Activated naive CD8-positive, alpha-beta T cell treated with anti-CD3 and anti-CD28 coated beads, Interleukin-2, amount 10 ng/mL, durations not matched to agents 7 days and 5 days (primary cell): ENCODE measurements around the gene SLC14A1. TPM values are rescaled to one million over a fixed set of nuclear protein-coding genes. Genes with fewer than 3 reads are reported as not detected.

Source experiments
- ATAC-seq: fragments of 150-1000 bp; cut with Tn5 transposase; one replicate; pipeline ENCODE4 v1.10.0; 2021; ENCODE audit warnings: low read depth, moderate library complexity
- POLR2A ChIA-PET: fragments of 350-600 bp; sonication (Branson Sonifier 250); formaldehyde crosslinking; loops from one replicate; lab custom pipeline; 2021; ENCODE audit warnings: antibody characterized with exemption; lab: Charles Lee
- DNase-seq: peaks from one replicate; pipeline ENCODE4 v3.0.0; 2021
- H3K27ac Mint-ChIP-seq: one replicate; pipeline ENCODE4 v1.8.0; 2022; ENCODE audit warnings: mild to moderate bottlenecking, mixed read lengths
- H3K27me3 Mint-ChIP-seq: one replicate; pipeline ENCODE4 v1.8.0; 2022; ENCODE audit warnings: mild to moderate bottlenecking, moderate library complexity, mixed read lengths
- H3K36me3 Mint-ChIP-seq: one replicate; pipeline ENCODE4 v1.8.0; 2021; ENCODE audit warnings: mild to moderate bottlenecking, mixed read lengths
- H3K4me1 Mint-ChIP-seq: one replicate; pipeline ENCODE4 v1.8.0; 2021; ENCODE audit warnings: mixed read lengths
- H3K4me3 Mint-ChIP-seq: one replicate; pipeline ENCODE4 v1.8.0; 2022; ENCODE audit warnings: mild to moderate bottlenecking, moderate library complexity, mixed read lengths
- H3K9me3 Mint-ChIP-seq: one replicate; pipeline ENCODE4 v1.8.0; 2021; ENCODE audit warnings: mixed read lengths
- total RNA-seq, 2 experiments: library from RNA; stranded (reverse); gene quantifications; one replicate each; pipeline ENCODE4 v1.2.3, GENCODE V29; 2021

Gene SLC14A1
- total RNA-seq, 2 experiments from 2014 or later = 3.1 to 3.5 TPM

DNA sequence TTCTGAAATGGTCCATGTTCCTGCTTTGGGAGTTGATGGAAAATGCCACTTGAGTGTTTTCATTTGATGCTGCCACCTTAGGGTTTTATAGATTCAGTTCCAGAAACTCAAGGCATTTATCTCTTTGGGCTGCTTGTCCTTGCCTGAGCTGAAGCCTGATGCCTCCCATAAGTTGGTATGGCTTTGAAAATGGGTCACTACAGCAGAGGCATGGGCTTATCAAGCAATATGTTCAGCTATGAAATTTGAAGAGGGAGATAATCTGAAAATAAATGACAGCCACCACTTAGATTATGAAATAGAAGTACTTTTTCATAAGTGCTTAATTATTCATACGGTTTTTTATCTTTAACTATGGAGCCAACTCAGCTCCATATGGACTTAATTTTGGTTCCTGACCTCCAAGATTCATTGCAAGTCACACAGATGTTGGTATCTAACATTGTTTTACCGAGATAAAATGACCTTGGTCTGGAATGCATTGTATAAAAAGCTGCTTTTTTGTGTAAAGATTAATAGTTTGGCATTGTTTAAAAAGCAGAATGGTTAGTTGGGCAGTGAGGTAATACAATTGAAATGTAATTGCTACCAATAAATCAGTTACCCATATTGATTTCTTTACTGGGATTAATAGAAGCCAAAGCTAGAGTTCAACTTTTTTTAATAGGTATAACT, 4.5 kb downstream of the SLC14A1 start:
- Mint-ChIP-seq H3K36me3 (no peaks in the 10 kb centered on the region), H3K27ac (no peak overlapping the region), H3K4me3 (no peak overlapping the region), H3K4me1 (peaks cover 4% of the 10 kb centered on the region), H3K9me3 (no peaks in the 10 kb centered on the region), H3K27me3 (peaks cover 8% of the 10 kb centered on the region)
- POLR2A ChIA-PET = no interaction called here
- ATAC-seq (no peak), DNase-seq (no peak)

DNA sequence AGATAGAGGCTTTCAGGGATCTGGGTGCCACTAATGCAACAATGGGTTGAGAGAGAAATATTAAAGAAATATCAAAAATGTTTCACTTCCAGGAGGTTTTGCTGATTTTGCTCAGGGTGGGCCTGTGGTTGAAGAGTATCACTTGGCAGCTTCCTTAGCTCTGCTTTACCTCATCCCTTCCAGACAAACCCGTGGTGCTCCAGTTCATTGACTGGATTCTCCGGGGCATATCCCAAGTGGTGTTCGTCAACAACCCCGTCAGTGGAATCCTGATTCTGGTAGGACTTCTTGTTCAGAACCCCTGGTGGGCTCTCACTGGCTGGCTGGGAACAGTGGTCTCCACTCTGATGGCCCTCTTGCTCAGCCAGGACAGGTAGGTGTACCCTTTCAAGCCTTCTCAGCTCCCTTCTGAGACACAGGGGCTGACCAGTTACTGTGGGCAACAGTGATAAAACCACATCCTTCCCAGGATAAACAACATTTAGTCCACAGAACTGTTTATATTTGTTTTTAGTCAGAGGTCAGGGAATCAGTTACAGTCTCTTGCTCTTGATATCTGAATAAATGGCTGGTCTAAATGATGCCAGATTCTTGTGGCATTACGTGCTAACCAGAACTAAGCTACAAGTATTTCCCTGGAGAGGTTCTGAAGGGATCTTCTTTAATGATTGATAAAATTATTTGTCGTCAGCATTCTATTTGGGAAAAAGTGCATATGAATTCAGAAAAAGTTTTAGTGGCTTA, 7.0 kb downstream of the SLC14A1 start:
- DNase-seq = no peak
- POLR2A ChIA-PET = no interaction called here
- no peaks in the 10 kb centered on the region for H3K36me3 Mint-ChIP-seq
- peaks cover 6% of the 10 kb centered on the region for H3K27me3 Mint-ChIP-seq
- no peaks in the 10 kb centered on the region for H3K9me3 Mint-ChIP-seq
- H3K4me3 Mint-ChIP-seq = no peak overlapping the region
- no peak overlapping the region for H3K27ac Mint-ChIP-seq
- no peak for ATAC-seq
- H3K4me1 Mint-ChIP-seq = no peaks in the 10 kb centered on the region

- DNase-seq (no peak), ATAC-seq (no peak)
- Mint-ChIP-seq H3K4me1 (no peaks in the 10 kb centered on the region), H3K27me3 (peaks cover 6% of the 10 kb centered on the region), H3K36me3 (no peaks in the 10 kb centered on the region), H3K27ac (no peak overlapping the region), H3K4me3 (no peak overlapping the region), H3K9me3 (no peaks in the 10 kb centered on the region)
- POLR2A ChIA-PET = no interaction called here
Measured at GRCh38 chr18:45731716-45732115, 7.7 kb downstream of the SLC14A1 start.

DNA sequence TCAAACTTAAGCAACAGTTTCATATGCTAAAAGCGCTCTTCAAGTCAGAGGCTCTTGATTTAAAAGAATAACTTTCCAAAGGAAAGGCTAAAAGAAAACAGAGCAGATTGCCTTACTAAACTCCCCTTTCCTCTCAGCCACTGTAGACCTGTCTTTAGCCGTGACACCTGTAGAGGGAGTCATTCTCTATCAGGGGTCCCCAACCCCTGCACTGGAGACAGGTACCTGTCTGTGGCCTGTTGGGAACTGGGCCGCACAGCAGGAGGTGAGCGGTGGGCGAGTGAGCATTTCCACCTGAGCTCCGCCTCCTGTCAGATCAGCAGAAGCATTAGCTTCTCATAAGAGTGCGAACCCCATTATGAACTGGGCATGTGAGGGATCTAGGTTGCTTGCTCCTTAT, 9.6 kb downstream of the SLC14A1 start:
- Mint-ChIP-seq H3K4me1 (no peaks in the 10 kb centered on the region), H3K4me3 (no peak overlapping the region), H3K27me3 (peaks cover 6% of the 10 kb centered on the region), H3K9me3 (no peaks in the 10 kb centered on the region), H3K36me3 (no peaks in the 10 kb centered on the region), H3K27ac (no peak overlapping the region)
- no peak for ATAC-seq
- POLR2A ChIA-PET = no interaction called here
- no peak for DNase-seq

DNA sequence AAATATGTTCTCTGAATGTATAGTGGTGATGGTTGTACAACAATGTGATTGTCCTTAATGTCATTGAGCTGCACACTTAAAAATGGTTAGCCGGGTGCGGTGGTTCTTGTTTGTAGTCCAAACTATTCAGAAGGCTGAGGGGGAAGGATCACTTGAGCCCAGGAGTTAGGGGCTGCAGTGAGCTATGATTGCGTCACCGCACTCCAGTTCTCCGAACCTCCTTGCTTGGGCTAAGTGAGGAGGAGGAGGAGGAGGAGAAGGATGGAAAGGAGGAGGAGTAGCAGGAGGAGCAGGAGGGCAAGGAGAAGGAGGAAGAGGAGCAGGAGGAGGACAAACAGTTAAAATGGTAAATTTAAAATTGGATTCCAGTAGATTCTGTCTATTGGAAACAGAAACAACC, 10.5 kb downstream of the SLC14A1 start:
- H3K4me1 Mint-ChIP-seq = no peaks in the 10 kb centered on the region
- H3K27me3 Mint-ChIP-seq = peaks cover 8% of the 10 kb centered on the region
- DNase-seq (no peak), ATAC-seq (no peak)
- H3K4me3 Mint-ChIP-seq = no peak overlapping the region
- H3K9me3 Mint-ChIP-seq = no peaks in the 10 kb centered on the region
- POLR2A ChIA-PET = no interaction called here
- H3K36me3 Mint-ChIP-seq = no peaks in the 10 kb centered on the region
- H3K27ac Mint-ChIP-seq = no peak overlapping the region

DNA sequence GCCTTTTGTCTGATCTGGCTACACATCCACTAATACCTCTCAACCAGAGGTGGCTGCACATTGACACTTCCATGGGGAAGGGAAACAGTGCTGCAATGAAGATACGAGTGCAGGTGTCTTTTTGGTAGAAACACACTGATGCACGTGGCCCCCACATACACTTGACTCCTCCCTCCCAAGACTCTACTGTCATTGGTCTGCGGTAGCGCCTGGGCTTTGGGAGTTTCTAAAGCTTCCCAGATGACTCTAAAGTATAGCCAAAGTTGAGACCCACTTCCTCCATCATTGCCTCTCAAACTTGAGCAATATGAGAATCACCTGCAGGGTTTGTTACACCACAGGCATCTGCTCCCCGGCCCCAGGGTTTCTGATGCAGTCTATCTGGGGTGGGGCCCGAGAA, 11.0 kb downstream of the SLC14A1 start:
- Mint-ChIP-seq H3K9me3 (no peaks in the 10 kb centered on the region), H3K4me1 (no peaks in the 10 kb centered on the region), H3K4me3 (no peak overlapping the region), H3K27ac (no peak overlapping the region), H3K27me3 (peaks cover 8% of the 10 kb centered on the region), H3K36me3 (no peaks in the 10 kb centered on the region)
- no peak for ATAC-seq
- DNase-seq = no peak
- POLR2A ChIA-PET = no interaction called here

DNA sequence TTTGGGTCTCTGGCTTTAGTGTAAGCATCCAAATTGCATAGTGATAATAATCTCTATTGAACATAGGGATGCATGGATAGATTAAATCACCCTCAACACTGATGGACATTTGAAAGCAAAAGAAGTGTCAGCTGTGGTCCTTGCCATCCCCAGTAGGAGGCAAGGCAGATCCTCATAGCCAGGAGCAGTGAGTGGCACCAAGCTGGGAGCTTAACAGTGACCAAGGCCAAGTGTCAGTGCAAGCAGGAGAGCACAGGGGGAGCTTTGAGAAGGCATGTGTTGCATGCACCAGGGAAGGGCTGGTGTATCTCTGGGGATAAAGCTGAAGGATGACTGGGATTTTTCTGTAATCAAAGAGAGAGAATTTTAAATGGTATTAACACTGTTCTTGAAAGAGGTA, 14.7 kb downstream of the SLC14A1 start:
- DNase-seq (no peak), ATAC-seq (no peak)
- H3K36me3 Mint-ChIP-seq = no peaks in the 10 kb centered on the region
- H3K9me3 Mint-ChIP-seq = no peaks in the 10 kb centered on the region
- H3K4me1 Mint-ChIP-seq = no peaks in the 10 kb centered on the region
- H3K27ac Mint-ChIP-seq = no peak overlapping the region
- no peak overlapping the region for H3K4me3 Mint-ChIP-seq
- POLR2A ChIA-PET = no interaction called here
- H3K27me3 Mint-ChIP-seq = peaks cover 3% of the 10 kb centered on the region

DNA sequence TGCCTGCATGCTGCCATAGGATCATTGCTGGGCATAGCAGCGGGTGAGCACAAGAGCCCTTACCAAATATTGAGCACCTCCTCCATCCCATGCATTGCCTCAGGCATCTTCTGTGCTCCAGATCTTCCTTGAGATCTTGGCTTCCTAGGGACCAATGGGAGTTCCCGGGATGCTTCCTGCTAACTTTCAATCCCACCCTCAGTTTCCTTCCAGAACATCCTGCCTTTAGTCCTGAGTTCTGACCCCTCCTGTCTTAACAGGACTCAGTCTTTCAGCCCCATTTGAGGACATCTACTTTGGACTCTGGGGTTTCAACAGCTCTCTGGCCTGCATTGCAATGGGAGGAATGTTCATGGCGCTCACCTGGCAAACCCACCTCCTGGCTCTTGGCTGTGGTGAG, 15.3 kb downstream of the SLC14A1 start:
- no peaks in the 10 kb centered on the region for H3K9me3 Mint-ChIP-seq
- ATAC-seq (no peak), DNase-seq (no peak)
- H3K27me3 Mint-ChIP-seq = peaks cover 3% of the 10 kb centered on the region
- H3K36me3 Mint-ChIP-seq = no peaks in the 10 kb centered on the region
- H3K27ac Mint-ChIP-seq = no peak overlapping the region
- POLR2A ChIA-PET = no interaction called here
- no peaks in the 10 kb centered on the region for H3K4me1 Mint-ChIP-seq
- no peak overlapping the region for H3K4me3 Mint-ChIP-seq

GRCh38 chr18:45739848-45740247, 15.9 kb downstream of the SLC14A1 start:
- no peaks in the 10 kb centered on the region for H3K9me3 Mint-ChIP-seq
- no peak overlapping the region for H3K27ac Mint-ChIP-seq

GRCh38 chr18:45741056-45741455, 17.1 kb downstream of the SLC14A1 start:
- POLR2A ChIA-PET = no interaction called here
- Mint-ChIP-seq H3K27me3 (peaks cover 3% of the 10 kb centered on the region), H3K4me3 (no peak overlapping the region), H3K4me1 (peaks cover 1% of the 10 kb centered on the region), H3K9me3 (no peaks in the 10 kb centered on the region), H3K36me3 (no peaks in the 10 kb centered on the region), H3K27ac (no peak overlapping the region)
- no peak for DNase-seq
- ATAC-seq = no peak

More at GRCh38 chr18:45739848-45740247, 15.9 kb downstream of the SLC14A1 start:
- Mint-ChIP-seq H3K4me1 (no peaks in the 10 kb centered on the region), H3K36me3 (no peaks in the 10 kb centered on the region), H3K27me3 (peaks cover 3% of the 10 kb centered on the region), H3K4me3 (no peak overlapping the region)
- ATAC-seq (no peak), DNase-seq (no peak)
- POLR2A ChIA-PET = no interaction called here

DNA sequence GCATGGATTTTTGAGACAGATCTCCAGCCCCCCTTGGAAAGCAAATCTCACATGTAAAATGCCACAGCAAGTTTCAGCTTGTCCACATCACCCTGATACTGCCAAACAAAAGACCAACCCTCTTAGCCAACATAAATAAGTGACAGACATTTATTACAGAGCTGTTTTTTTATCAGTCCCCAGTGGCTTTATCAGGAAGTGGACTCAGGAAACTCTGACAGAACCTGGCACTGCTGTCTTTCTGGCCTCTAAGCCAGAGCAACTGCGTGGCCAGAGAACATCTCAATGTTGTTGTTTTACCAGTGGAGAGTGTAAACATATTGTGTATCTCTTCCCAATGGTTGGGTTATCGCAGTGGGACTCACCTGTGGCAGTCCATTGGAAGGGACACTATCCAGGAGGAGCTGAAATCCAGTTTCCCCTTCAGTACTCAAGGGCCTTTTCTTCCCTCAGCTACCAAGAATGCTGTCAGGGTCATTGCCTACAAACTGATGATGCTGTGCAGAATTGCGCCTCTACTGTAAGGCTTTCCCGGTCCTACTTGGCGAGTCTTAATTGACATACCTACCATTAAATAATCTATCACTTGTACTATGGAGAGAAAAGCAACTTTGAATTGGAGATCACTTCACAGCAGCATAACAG, 22.0 kb downstream of the SLC14A1 start:
- DNase-seq (no peak), ATAC-seq (no peak)
- POLR2A ChIA-PET = no interaction called here
- Mint-ChIP-seq H3K27me3 (no peaks in the 10 kb centered on the region), H3K9me3 (no peaks in the 10 kb centered on the region), H3K27ac (no peak overlapping the region), H3K4me1 (peaks cover 1% of the 10 kb centered on the region), H3K4me3 (no peak overlapping the region), H3K36me3 (no peaks in the 10 kb centered on the region)

DNA sequence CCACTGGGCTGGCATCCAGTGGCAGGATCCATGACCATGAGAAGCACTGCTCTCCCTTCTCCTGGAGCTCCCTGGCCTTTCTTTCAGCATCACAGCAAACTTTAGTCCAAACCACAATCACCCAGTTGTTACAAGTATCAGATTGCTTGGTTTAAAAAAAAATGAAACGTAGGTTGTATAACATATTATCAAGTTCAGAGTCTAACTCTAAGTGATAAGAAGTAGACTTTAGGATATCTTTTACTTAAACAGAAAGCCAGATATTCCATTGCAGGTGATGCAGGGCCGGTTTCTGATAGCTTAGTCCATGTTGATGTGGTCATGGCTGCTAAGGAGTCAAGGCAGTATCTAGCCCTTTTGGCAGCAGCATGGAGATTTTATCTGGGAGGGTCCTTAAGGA, 24.5 kb downstream of the SLC14A1 start:
- Mint-ChIP-seq H3K36me3 (no peaks in the 10 kb centered on the region), H3K4me1 (peaks cover 1% of the 10 kb centered on the region), H3K27ac (no peak overlapping the region), H3K9me3 (no peaks in the 10 kb centered on the region), H3K4me3 (no peak overlapping the region), H3K27me3 (no peaks in the 10 kb centered on the region)
- DNase-seq (no peak), ATAC-seq (no peak)
- POLR2A ChIA-PET = no interaction called here

DNA sequence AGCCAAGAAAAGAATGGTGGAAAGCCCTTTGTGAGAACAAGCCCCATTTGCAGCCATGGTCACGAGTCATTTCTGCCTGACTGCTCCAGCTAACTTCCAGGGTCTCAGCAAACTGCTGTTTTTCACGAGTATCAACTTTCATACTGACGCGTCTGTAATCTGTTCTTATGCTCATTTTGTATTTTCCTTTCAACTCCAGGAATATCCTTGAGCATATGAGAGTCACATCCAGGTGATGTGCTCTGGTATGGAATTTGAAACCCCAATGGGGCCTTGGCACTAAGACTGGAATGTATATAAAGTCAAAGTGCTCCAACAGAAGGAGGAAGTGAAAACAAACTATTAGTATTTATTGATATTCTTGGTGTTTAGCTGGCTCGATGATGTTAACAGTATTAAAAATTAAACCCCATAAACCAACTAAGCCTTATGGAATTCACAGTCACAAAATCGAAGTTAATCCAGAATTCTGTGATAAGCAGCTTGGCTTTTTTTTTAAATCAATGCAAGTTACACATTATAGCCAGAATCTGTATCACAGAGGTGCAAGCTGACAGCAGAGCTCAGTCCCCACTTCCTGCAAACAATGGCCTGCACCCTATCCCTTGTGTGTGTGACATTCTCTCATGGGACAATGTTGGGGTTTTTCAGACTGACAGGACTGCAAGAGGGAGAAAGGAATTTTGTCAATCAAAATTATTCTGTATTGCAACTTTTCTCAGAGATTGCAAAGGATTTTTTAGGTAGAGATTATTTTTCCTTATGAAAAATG, 26.1 kb downstream of the SLC14A1 start:
- no peak for DNase-seq
- ATAC-seq = no peak
- no peaks in the 10 kb centered on the region for H3K27me3 Mint-ChIP-seq
- no peak overlapping the region for H3K4me3 Mint-ChIP-seq
- peaks cover 2% of the 10 kb centered on the region for H3K9me3 Mint-ChIP-seq
- no peak overlapping the region for H3K27ac Mint-ChIP-seq
- no peaks in the 10 kb centered on the region for H3K36me3 Mint-ChIP-seq
- H3K4me1 Mint-ChIP-seq = peaks cover 3% of the 10 kb centered on the region
- POLR2A ChIA-PET = no interaction called here
